Activated CD8-positive, alpha-beta T cell treated with anti-CD3 and anti-CD28 coated beads, Interleukin-2, amount 10 ng/mL, durations not matched to agents 7 days and 5 days (primary cell): ENCODE results near the gene ATF1. TPM values are rescaled to one million over a fixed set of nuclear protein-coding genes. Genes with fewer than 3 reads are reported as not detected.
A peak's percentile ranks its signal among the peaks of the same experiment; 100 is the strongest.
"Not testable (repeated sequence)": the region's sequence is repeated elsewhere in the genome, so short reads cannot be mapped to it uniquely, and the experiment has no call there.

ENCODE experiments used
- ATAC-seq: fragments of 150-1000 bp; cut with Tn5 transposase; one replicate; pipeline ENCODE4 v1.10.0; 2021; ENCODE audit warnings: moderate library complexity
- CTCF ChIA-PET: fragments of 350-600 bp; sonication (Branson Sonifier 250); formaldehyde crosslinking; loops from one replicate; lab custom pipeline; 2021; ENCODE audit warnings: antibody characterized with exemption; lab: Charles Lee
- POLR2A ChIA-PET: fragments of 350-600 bp; sonication (Branson Sonifier 250); formaldehyde crosslinking; loops from one replicate; lab custom pipeline; 2021; ENCODE audit warnings: antibody characterized with exemption; lab: Charles Lee
- DNase-seq: peaks from one replicate; pipeline ENCODE4 v3.0.0-alpha.2; 2020
- H3K27ac Mint-ChIP-seq: one replicate; pipeline ENCODE4 v1.8.0; 2021; ENCODE audit warnings: mild to moderate bottlenecking, mixed read lengths
- H3K27me3 Mint-ChIP-seq: one replicate; pipeline ENCODE4 v1.8.0; 2021; ENCODE audit warnings: low read depth, mixed read lengths
- H3K36me3 Mint-ChIP-seq: one replicate; pipeline ENCODE4 v1.8.0; 2021; ENCODE audit warnings: low read depth, mixed read lengths
- H3K4me1 Mint-ChIP-seq: one replicate; pipeline ENCODE4 v1.8.0; 2021; ENCODE audit warnings: low read depth, mixed read lengths
- H3K4me3 Mint-ChIP-seq: one replicate; pipeline ENCODE4 v1.8.0; 2021; ENCODE audit warnings: mild to moderate bottlenecking, mixed read lengths
- H3K9me3 Mint-ChIP-seq: one replicate; pipeline ENCODE4 v1.8.0; 2022; ENCODE audit warnings: mixed read lengths; ENCODE audit not compliant: insufficient read depth
- total RNA-seq, 2 experiments: library from RNA; stranded (reverse); gene quantifications; one replicate each; pipeline ENCODE4 v1.2.3, GENCODE V29; 2021

The ATF1 gene
- total RNA-seq, 2 experiments from 2014 or later = 35.4 to 36.7 TPM

DNA sequence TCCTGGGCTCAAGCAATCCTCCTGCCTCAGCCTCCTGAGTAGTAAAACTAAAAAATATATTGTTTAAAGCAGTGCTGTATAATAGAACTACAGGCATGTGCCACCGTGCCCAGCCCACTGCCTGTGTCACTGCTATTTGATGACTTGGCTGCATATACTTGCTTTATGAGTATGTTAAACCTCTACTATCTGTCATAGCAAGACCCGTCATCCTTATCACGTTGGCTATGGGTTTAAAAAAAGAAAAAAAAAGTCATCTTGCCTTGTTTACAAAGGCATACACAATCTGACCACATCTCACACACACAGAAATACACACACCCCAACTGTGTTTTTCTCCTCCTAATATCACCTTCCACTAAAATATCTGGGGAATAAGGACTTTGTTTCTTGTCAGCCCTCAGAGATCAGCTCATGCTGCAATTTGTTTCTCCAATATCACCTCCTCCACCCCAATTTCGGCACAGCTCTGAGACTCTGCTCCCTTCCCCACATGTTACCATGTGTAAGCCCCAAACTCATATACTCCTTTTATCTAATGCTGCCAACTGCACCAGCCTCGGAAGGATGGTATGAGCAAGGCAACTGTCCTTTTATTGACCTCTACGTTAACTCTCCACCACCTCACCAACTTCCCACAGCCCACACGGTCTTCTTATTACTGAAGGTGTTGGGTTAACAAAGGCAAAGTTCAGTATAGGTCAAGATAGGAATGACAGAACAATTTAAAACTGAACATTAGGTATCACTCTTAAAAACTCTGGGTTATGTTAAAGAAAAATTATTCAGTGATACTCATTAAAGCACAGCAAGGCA is 78.0 kb downstream of the ATF1 start:
- H3K4me3 Mint-ChIP-seq = no peak overlapping the region
- H3K27me3 Mint-ChIP-seq = peaks cover 7% of the 10 kb centered on the region
- no peak for ATAC-seq
- CTCF ChIA-PET = no interaction called here
- no peak overlapping the region for H3K27ac Mint-ChIP-seq
- H3K36me3 Mint-ChIP-seq = no peaks in the 10 kb centered on the region
- no peaks in the 10 kb centered on the region for H3K4me1 Mint-ChIP-seq
- no peak for DNase-seq
- peaks cover 8% of the 10 kb centered on the region for H3K9me3 Mint-ChIP-seq
- POLR2A ChIA-PET = no interaction called here

DNA sequence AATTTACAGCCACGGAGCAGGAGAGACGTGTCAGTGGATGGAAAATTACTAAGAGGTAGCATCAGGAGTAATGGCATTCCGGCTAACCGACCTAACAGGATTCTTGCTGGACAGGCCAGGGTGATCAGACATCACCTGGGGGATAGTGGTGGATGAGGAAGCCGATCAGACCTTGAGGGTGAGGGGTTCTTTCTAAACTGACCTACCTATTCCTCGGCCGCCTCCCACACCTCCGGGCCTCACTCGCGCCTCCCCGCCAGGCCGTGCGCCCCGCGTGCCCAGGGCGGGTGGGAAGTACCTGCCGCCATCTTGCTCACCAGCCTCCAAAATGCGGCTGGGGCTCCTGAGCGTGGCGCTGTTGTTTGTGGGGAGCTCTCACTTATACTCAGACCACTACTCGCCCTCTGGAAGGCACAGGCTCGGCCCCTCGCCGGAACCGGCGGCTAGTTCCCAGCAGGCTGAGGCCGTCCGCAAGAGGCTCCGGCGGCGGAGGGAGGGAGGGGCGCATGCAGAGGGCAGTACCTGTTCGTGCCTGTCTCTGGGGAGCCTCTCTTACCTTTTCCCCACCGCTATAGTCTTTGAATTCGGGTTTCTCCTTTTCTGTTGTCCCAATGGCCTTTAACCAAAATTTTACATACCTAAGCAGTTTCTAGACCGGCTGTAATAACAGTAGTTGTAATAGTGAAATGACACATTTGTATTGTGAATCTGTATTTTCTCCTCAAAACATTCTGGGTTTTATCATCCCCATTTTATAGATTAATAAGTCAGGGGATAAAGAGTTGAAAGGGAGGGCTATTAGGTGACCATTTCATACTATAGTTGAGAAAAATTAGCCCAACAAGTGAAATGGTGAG is 79.0 kb downstream of the ATF1 start, which contains the start of gene TMPRSS12:
TSS of gene TMPRSS12 (plus strand) at position 290 of the 857 bp plus-strand sequence. CDS start at position 329, 39 bp downstream.
- ChIA-PET POLR2A (no interaction called here), CTCF (no interaction called here)
- DNase-seq = no peak
- H3K36me3 Mint-ChIP-seq = no peaks in the 10 kb centered on the region
- H3K9me3 Mint-ChIP-seq = peaks cover 8% of the 10 kb centered on the region
- no peak within 1 kb of the TSS for H3K27ac Mint-ChIP-seq
- no peaks in the 10 kb centered on the region for H3K4me1 Mint-ChIP-seq
- H3K27me3 Mint-ChIP-seq = peaks cover 7% of the 10 kb centered on the region
- no peak within 1 kb of the TSS for H3K4me3 Mint-ChIP-seq
- ATAC-seq = no peak

DNA sequence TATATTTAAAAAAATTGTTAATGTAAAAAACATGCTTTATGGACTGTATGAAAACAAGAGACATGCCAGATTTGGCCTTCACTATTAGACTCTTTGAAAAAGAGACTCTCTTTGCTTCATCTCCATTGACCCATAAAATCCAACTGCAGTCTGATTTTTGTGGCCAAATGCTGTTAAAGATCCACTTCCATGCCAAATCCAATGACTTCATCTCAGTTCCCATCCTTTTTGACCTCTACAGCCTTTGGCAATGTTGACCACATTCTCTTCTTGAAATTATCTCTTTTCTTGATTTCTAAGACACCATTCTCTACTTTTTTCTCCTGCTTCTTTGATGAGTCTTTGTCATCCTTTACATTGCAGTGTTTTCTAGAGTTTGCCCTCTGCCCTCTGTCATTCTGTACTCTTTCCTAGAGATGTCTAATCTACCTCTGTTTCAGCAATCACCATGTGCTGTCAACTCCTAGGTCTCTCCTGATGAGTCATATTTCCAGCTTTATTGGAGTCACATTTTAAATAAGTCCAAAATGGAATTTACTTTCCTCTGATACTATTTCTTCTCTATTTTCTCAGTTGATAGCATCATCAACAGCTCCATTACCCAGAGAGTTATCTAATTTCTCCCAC is 81.2 kb downstream of the ATF1 start:
- DNase-seq (no peak), ATAC-seq (no peak)
- ChIA-PET CTCF (interaction anchor here (1.0 kb wide), 1 partner anchor 142 kb away, joined by 3 read pairs; no protein-coding TSS in a partner anchor), POLR2A (no interaction called here)
- Mint-ChIP-seq H3K4me3 (no peak overlapping the region), H3K36me3 (no peaks in the 10 kb centered on the region), H3K27me3 (peaks cover 10% of the 10 kb centered on the region), H3K9me3 (peaks cover 8% of the 10 kb centered on the region), H3K27ac (no peak overlapping the region), H3K4me1 (no peaks in the 10 kb centered on the region)

DNA sequence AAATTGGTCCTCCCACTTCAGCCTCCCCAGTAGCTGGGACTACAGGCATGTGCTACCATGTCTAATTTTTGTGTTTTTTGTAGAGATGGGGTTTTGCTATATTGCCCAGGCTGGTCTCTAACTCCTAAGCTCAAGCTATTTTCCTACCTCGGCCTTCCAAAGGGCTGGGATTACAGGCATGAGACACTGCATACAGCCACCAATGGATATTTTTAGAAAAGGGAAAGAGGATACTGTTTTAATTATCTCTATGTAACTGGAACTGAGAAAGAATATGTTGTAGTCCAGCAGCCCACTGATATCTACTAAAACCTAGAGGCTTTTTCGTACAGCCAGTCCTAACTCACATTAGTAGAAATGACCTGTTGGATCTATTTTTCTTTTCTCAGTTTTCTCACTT is 85.1 kb downstream of the ATF1 start:
- no peak overlapping the region for H3K27ac Mint-ChIP-seq
- no peak for ATAC-seq
- CTCF ChIA-PET = interaction anchor here (2.0 kb wide), 1 partner anchor 138 kb away, joined by 7 read pairs; no protein-coding TSS in a partner anchor

DNA sequence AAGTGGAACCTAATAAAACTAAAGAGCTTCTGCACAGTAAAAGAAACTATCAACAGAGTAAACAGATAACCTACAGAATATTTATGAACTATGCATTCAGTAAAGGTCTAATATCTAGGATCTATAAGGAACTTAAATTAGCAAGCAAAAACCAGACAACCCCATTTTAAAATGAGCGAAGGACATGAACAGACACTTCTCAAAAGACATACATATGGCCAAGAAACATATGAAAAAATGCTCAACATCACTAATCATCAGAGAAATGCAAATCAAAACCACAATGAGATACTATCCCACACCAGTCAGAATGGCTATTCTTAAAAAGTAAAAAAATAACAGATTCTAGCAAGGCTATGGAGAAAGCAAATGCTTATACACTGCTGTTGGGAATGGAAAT is 91.3 kb downstream of the ATF1 start:
- H3K4me3 Mint-ChIP-seq, CTCF ChIA-PET, H3K36me3 Mint-ChIP-seq, H3K4me1 Mint-ChIP-seq, H3K9me3 Mint-ChIP-seq, ATAC-seq, H3K27ac Mint-ChIP-seq, DNase-seq: not testable (repeated sequence)
- H3K27me3 Mint-ChIP-seq = peaks cover 20% of the 10 kb centered on the region
- POLR2A ChIA-PET = interaction anchor here (0.6 kb wide), 1 partner anchor 557 kb away, joined by 4 read pairs; no protein-coding TSS in a partner anchor

More for the DNA sequence above, 85.1 kb downstream of the ATF1 start:
- POLR2A ChIA-PET = no interaction called here
- H3K4me3 Mint-ChIP-seq = no peak overlapping the region
- peaks cover 3% of the 10 kb centered on the region for H3K36me3 Mint-ChIP-seq
- H3K9me3 Mint-ChIP-seq = no peaks in the 10 kb centered on the region
- no peaks in the 10 kb centered on the region for H3K4me1 Mint-ChIP-seq
- DNase-seq = no peak
- peaks cover 30% of the 10 kb centered on the region for H3K27me3 Mint-ChIP-seq

DNA sequence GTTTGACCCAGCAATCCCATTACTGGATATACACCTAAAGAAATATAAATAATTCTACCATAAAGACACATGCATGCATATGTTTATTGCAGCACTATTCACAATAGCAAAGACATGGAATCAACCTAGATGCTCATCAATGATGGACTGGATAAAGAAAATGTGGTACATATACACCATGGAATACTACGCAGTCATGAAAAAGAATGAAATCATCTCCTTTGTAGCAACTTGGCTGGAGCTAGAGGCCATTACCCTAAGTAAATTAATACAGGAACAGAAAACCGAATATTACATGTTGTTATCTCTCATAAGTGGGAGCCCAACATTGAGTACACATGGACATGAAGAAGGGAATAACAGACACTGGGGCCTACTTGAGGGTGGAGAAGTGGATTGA is 91.8 kb downstream of the ATF1 start:
- peaks cover 20% of the 10 kb centered on the region for H3K27me3 Mint-ChIP-seq
- DNase-seq, CTCF ChIA-PET, H3K27ac Mint-ChIP-seq, ATAC-seq, H3K36me3 Mint-ChIP-seq, H3K4me1 Mint-ChIP-seq, H3K9me3 Mint-ChIP-seq, H3K4me3 Mint-ChIP-seq: not testable (repeated sequence)
- POLR2A ChIA-PET = interaction anchor here (0.6 kb wide), 1 partner anchor 556 kb away, joined by 4 read pairs; no protein-coding TSS in a partner anchor

DNA sequence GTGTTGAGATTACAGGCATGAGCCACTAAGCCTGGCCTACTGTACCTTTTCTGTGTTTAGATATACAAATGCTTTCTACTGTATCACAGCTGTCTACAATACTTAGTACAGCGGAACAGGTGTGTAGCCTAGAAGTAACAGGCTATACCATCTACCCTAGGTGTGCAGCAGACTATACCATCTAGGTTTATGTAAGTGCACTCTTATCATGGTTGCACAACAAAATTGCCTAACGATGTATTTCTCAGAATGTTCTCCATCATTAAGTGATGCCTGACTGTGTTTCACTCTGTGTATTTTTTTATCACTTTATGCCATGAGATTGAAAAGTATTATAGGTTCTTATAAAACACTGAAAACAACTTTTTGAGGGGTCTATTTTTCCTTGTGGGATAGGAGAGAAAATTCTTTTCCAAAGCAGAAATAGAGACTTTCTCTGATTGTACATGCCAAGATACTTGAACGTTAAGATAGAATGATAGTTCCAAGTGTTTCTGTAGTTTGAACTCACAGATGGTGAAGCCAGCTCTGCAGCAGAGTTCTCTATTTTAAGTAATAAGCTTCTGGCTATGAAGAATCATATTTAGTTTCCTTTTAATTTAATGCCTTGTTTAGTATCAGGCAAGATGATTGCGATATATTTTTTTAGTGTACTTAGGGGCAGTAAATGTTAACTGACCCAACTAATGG is 95.9 kb downstream of the ATF1 start:
- ChIA-PET POLR2A (no interaction called here), CTCF (interaction anchor here (1.0 to 1.5 kb wide), 2 partner anchors 9 to 127 kb away, joined by 3 read pairs; no protein-coding TSS in a partner anchor)
- DNase-seq = no peak
- Mint-ChIP-seq H3K27me3 (no peaks in the 10 kb centered on the region), H3K4me3 (no peak overlapping the region), H3K9me3 (peaks cover 3% of the 10 kb centered on the region), H3K27ac (no peak overlapping the region), H3K36me3 (no peaks in the 10 kb centered on the region), H3K4me1 (no peaks in the 10 kb centered on the region)
- ATAC-seq = no peak

DNA sequence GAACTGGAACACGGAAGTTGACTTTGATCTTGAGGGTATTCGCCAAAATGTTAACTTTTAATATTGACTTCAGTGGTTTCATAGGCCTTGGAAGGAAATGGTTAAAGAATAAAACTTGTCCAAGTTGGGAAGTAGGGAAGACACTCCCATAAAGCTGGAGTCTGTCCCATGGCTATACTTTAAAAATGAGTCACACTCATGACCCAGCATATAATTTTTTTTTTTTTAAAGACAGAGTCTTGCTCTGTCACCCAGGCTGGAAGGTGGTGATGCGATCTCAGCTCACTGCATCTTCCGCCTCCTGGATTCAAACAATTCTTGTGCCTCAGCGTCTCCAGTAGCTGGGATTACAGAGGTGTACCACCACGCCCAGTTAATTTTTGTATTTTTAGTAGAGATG is 98.4 kb downstream of the ATF1 start:
- ATAC-seq (no peak), DNase-seq (no peak)
- CTCF ChIA-PET = no interaction called here
- peaks cover 17% of the 10 kb centered on the region for H3K9me3 Mint-ChIP-seq
- H3K4me1 Mint-ChIP-seq = peaks cover 7% of the 10 kb centered on the region
- H3K36me3 Mint-ChIP-seq = peaks cover 9% of the 10 kb centered on the region
- no peak overlapping the region for H3K4me3 Mint-ChIP-seq
- no peaks in the 10 kb centered on the region for H3K27me3 Mint-ChIP-seq
- POLR2A ChIA-PET = no interaction called here
- H3K27ac Mint-ChIP-seq = no peak overlapping the region

DNA sequence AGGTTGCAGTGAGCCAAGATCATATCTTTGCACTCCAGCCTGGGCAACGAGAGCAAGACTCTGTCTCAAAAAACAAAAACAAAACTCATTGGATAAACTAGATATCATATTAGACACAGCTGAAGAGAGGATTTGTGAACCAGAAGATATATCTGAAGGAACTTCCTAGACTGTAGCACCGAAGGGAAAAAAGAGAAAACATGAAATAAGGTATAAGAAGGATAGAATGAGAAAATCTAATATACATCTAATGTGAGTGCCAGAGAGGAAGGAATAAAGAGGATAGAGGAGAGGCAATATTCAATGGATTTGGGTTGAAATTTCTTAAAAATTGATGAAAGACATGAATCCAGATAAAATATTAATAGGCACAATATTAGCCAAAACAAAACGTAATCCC is 101.4 kb downstream of the ATF1 start:
- H3K4me3 Mint-ChIP-seq = no peak overlapping the region
- no peak overlapping the region for H3K27ac Mint-ChIP-seq
- H3K36me3 Mint-ChIP-seq = peaks cover 19% of the 10 kb centered on the region
- H3K9me3 Mint-ChIP-seq = peaks cover 21% of the 10 kb centered on the region
- DNase-seq (no peak), ATAC-seq (no peak)
- H3K4me1 Mint-ChIP-seq = peaks cover 22% of the 10 kb centered on the region
- ChIA-PET POLR2A (no interaction called here), CTCF (no interaction called here)
- no peaks in the 10 kb centered on the region for H3K27me3 Mint-ChIP-seq

DNA sequence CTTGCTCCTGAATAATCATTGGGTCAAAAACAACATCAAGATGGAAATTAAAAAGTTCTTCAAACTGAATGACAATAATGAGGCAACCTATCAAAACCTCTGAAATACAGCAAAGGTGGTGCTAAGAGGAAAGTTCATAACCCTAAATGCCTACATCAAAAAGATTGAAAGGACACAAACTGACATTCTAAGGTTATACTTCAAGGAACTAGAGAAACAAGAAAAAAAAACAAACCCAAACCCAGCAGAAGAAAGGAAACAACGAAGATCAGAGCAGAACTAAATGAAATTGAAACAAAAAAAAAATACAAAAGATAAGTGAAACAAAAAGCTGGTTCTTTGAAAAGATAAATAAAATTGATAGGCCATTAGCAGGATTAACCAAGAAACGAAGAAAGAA is 105.0 kb downstream of the ATF1 start:
- CTCF ChIA-PET, H3K27me3 Mint-ChIP-seq, POLR2A ChIA-PET, DNase-seq, ATAC-seq: not testable (repeated sequence)
- peaks cover 22% of the 10 kb centered on the region for H3K4me1 Mint-ChIP-seq
- H3K9me3 Mint-ChIP-seq = peaks cover 21% of the 10 kb centered on the region
- H3K27ac Mint-ChIP-seq = peak overlapping the region; percentile 22
- peak overlapping the region; percentile 6 for H3K4me3 Mint-ChIP-seq
- H3K36me3 Mint-ChIP-seq = peaks cover 19% of the 10 kb centered on the region
